Gastrocnemius medialis (tissue), 4 donors: ENCODE results near the gene FGFRL1.

ENCODE experiments used
- POLR2A ChIP-seq, 2 donors: fragments of 450-650 bp; IDR thresholded peaks; one replicate each; pipeline ENCODE4 v1.6.1; 2017; ENCODE audit warnings: antibody characterized with exemption in 2 of 2, mild to moderate bottlenecking in 2 of 2, moderate library complexity in 2 of 2
- TF ChIP-seq, protein P1 (sequence below), 5 experiments: fragments of 450-650 bp in 3 of 5; fragments of 200-600 bp in 2 of 5; sonication (generic) in 2 of 5; IDR thresholded peaks in 4 of 5; conservative IDR thresholded peaks in 1 of 5; 1 replicate in 4 of 5; 2 replicates in 1 of 5; pipeline ENCODE4 v1.5.1; 2016 to 2019; ENCODE audit warnings: antibody characterized with exemption in 5 of 5, mild to moderate bottlenecking in 3 of 5, moderate library complexity in 3 of 5

DNA sequence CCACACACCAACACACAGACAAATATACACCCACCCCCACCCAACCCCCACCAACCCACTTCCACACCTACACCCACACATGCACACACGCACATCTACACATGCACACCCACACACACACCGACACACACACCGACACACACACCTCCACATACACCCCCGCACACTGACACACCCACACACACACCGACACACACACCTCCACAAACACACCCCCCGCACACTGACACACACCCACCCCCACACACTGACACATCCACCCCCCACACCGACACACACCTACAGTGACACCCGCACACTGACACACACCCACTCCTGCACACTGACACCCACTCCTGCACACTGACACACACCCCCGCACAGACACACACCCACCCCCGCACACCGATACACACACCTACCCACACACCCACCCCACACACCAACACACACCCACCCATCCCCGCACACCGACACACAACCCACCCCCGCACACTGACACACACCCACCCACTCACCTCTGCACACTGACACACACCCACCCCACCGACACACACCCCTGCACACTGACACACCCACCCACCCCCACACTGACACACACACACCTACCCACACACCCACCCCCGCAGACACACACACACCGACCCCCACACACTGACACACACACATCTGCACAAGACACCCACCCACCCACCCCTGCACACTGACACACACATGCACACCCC is 31.1 kb downstream of the FGFRL1 start:
- TF ChIP-seq, protein P1, sequence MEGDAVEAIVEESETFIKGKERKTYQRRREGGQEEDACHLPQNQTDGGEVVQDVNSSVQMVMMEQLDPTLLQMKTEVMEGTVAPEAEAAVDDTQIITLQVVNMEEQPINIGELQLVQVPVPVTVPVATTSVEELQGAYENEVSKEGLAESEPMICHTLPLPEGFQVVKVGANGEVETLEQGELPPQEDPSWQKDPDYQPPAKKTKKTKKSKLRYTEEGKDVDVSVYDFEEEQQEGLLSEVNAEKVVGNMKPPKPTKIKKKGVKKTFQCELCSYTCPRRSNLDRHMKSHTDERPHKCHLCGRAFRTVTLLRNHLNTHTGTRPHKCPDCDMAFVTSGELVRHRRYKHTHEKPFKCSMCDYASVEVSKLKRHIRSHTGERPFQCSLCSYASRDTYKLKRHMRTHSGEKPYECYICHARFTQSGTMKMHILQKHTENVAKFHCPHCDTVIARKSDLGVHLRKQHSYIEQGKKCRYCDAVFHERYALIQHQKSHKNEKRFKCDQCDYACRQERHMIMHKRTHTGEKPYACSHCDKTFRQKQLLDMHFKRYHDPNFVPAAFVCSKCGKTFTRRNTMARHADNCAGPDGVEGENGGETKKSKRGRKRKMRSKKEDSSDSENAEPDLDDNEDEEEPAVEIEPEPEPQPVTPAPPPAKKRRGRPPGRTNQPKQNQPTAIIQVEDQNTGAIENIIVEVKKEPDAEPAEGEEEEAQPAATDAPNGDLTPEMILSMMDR (IDR thresholded peaks at IDR 0.05 in 4 of 5, conservative IDR thresholded peaks at IDR 0.05 in 1 of 5), result no peak
- no peak for TF ChIP-seq POLR2A (IDR thresholded peaks at IDR 0.05)
